ENCODE measurements around the gene JAK1.
"Not testable (repeated sequence)": the region's sequence is repeated elsewhere in the genome, so short reads cannot be mapped to it uniquely, and the experiment has no call there.

Gene JAK1

GRCh38 chr1:64841330-64842065 lies 124.9 kb downstream of the JAK1 start:
- DNase-seq = no peak

GRCh38 chr1:64839732-64840405 lies 126.5 kb downstream of the JAK1 start:
- DNase-seq = no peak

DNA sequence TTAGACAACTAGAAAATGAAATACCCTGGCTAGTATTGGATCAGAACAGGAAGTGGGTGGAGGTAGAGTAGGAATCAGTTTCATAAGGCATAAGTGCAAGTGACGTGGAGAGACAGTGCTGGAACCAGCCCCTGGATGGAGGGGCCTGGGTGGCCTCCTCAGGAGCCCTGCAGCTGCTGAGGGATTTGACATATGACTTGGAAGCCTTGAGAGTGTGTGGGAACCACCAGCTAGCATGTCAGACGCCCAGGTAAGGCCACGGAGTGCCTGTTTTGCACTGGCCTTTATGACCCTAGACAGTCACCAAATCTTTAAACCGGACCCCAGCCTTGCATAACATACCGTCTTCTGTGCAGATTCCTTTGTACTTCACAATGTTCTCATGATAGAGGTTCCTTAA lies 127.1 kb downstream of the JAK1 start:
- DNase-seq = no peak

GRCh38 chr1:64838486-64838885 lies 127.9 kb downstream of the JAK1 start:
- DNase-seq = no peak

DNA sequence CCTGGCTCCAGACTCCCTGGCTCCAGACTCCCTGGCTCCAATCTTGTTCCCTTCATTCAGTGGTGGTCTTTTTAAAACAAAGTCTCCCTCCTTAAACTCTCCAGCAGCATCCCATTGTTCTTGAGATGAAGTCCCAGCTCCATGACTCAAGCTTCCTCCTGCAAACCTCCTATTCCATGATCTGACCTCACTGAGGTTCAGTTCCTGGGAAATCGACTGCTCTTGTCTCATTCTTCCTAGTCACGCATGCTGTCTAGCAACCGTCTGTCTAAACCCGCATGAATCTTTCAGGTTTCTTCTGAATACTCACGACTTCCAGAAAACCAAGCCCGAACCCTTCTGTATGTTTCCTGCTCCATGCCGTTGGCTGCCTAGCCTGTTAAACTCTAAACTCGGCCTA lies 129.5 kb downstream of the JAK1 start:
- DNase-seq = no peak

GRCh38 chr1:64834734-64835133 lies 131.6 kb downstream of the JAK1 start:
- DNase-seq = no peak

GRCh38 chr1:64830030-64830651 lies 136.2 kb downstream of the JAK1 start:
- no peak for DNase-seq

GRCh38 chr1:64829411-64830029 lies 136.8 kb downstream of the JAK1 start:
- no peak for DNase-seq

- DNase-seq = no peak
These were observed 137.5 kb downstream of the JAK1 start for GRCh38 chr1:64828829-64829228.

- DNase-seq = no peak
These were observed 139.4 kb downstream of the JAK1 start for GRCh38 chr1:64826991-64827390.

- DNase-seq = peak in 41 of 58 donors; percentile 15 to 82 (median 41)
These were observed 142.5 kb downstream of the JAK1 start for GRCh38 chr1:64823691-64824476.

DNA sequence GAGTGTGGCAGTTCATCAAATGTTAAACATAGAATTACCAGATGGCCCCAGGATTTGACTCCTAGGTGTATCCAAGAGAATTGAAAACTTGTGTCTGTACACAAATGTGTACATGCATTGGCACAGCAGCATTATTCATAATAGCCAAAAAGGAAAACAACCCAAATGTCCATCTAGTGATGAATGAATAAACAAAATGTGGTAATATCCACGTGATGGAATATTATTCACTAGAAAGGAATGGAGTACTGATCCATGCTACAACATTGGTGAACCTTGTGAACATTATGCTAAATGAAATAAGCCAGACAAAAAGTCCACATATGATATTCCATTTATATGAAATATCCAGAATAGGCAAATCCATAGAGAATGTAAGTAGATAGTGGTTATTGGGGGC lies 143.7 kb downstream of the JAK1 start:
- no peak for DNase-seq

DNA sequence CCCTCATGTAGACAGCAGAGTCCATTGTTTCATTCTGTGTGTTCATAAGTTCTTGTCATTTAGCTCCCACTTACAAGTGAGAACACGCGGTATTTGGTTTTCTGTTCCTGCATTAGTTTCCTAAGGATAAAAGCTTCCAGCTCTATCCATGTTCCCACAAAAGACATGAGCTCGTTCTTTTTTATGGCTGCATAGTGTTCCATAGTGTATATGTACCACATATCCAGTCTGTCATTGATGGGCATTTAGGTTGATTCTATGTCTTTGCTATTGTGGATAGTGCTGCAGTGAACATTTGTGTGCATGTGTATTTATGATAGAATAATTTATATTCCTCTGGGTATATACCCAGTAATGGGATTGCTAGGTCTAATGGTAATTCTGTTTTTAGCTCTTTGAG lies 145.8 kb downstream of the JAK1 start:
- DNase-seq = not testable (repeated sequence)

DNA sequence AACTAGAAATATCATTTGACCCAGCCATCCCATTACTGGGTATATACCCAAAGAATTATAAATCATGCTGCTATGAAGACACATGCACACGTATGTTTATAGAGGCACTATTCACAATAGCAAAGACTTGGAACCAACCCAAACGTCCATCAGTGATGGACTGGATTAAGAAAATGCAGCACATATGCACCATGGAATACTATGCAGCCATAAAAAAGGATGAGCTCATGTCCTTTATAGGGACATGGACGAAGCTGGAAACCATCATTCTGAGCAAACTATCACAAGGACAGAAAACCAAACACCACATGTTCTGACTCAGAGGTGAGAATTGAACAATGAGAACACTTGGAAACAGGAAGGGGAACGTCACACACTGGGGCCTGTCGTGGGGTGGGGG lies 149.0 kb downstream of the JAK1 start:
- DNase-seq = not testable (repeated sequence)

DNA sequence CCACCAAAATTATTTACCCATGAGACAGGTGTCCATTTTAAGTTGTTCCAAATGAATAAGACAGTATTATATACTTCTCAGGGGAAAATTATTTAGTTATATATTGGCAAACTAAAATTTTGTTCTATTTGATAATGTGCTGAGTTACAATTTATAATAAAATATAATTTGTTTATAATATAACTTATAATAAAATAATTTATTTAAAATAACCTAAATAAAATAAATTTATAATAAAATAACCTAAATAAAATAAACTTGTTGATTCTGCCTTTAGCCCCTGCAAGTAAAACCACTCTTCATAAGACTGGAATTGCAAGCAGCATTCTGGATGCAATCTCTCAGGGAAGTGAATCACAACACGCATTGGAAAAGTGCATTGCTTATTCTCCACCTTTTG lies 151.9 kb downstream of the JAK1 start:
- DNase-seq = no peak

DNA sequence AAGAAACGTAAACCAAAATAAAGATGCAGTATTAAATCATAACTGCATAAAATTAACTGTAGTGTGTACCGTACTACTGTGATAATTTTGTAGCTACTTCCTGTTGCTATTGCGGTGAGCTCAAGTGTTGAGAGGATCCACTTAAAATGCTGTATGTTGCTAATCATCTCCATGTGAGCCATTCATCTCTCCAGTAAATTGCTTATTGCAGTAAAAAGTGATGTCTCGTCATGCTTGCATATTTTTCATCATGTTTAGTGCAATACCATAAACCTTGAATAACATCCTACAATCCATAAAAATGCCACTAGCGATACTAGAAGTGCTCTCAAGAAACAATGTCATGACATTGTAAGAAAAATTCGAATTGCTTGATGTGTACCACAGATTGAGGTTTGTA lies 155.2 kb downstream of the JAK1 start:
- DNase-seq = no peak

- no peak for DNase-seq
These were observed 156.3 kb downstream of the JAK1 start for GRCh38 chr1:64810001-64810400.

GRCh38 chr1:64809309-64809708 lies 157.0 kb downstream of the JAK1 start:
- DNase-seq = no peak

DNA sequence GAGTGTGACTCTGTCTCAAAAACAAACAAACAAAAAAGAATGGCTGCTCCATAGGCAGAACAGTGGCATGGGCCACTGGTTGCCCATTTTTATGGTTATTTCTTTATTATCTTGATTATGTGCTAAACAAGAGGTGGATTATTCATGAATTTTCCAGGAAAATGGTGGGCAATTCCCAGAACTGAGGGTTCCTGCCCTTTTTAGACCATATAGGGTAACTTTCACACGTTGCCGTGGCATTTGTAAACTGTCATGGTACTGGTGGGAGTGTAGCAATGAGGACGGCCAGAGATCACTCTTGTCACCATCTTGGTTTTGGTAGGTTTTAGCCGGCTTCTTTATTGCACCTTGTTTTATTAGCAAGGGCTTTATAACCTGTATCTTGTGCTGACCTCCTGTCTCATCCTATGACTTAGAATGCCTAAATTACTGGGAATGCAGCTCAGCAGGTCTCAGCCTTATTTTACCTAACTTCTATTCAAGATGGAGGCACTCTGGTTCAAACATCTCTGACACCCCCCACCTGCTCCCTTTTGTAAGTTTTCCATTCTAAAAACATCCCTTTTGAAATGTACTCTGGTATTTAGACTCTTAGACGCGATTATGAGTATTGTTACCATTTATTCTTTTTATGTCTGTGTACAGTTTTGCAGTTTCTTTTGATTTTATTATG lies 164.4 kb downstream of the JAK1 start:
- DNase-seq = no peak

DNA sequence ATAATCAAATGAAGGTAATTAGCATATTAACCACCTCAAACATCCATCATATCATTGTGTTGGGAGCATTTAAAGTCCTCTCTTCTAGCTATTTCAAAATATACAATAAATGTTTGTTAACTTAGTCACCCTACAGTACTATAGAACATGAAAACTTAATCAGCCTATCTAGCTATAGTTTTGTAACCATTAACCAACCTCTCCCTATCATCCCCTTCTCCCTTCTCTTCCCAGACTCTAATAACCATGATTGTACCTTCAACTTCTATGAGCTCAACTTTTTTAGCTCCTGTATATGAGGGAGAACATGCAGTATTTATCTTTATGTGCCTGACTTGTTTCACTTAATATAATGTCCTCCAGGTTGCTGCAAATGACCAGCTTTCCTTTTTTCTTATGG lies 167.5 kb downstream of the JAK1 start:
- no peak for DNase-seq

Data from anterior cingulate cortex (tissue), 58 donors.